Dermis microvascular lymphatic vessel endothelial cell (primary cell): ENCODE results near the gene SLITRK1. TPM values are rescaled to one million over a fixed set of nuclear protein-coding genes. Genes with fewer than 3 reads are reported as not detected.
A peak's percentile ranks its signal among the peaks of the same experiment; 100 is the strongest.

Experiments used
- DNase-seq, 2 donors: peaks; one replicate each; pipeline versions ENCODE4 v3.0.0 to v3.0.0-alpha.2; 2010; ENCODE audit warnings: low read depth in 2 of 2
- total RNA-seq: library from RNA; depleted of rRNA; stranded (reverse); fragments of >200 nt; gene quantifications from 2 replicates; pipeline ENCODE4 v1.2.1, GENCODE V29; 2014

The SLITRK1 gene
- total RNA-seq = not detected in 2 replicates

GRCh38 chr13:83881917-83882605 lies at the start of gene SLITRK1:
Gene SLITRK1 (minus strand): TSS chr13:83882474. CDS start chr13:83881507, 967 bp downstream.
- peak in 1 of 2 donors; percentile 2 for DNase-seq

GRCh38 chr13:83929157-83929556 lies 46.9 kb upstream of the SLITRK1 start:
- DNase-seq = no peak

DNA sequence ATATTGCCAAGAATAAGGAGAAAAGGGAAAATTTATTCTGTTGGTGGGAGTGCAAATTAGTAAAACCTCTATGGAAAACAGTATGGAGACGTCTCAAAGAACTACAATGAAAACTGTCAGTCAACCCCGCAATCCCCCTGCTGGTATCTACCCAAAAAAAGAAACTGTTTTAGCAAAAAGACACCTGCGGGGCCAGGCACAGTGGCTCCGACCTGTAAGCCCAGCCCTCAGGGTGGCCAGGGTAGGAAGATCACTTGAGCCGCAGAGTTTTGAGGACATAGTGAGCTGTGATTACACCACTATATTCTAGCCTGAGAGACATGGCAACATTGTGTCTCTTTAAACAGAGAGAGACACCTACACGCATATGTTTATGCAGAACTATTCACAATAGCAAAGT lies 37.5 kb upstream of the SLITRK1 start:
- no peak for DNase-seq

GRCh38 chr13:83914368-83914767 lies 32.1 kb upstream of the SLITRK1 start:
- no peak for DNase-seq

DNA sequence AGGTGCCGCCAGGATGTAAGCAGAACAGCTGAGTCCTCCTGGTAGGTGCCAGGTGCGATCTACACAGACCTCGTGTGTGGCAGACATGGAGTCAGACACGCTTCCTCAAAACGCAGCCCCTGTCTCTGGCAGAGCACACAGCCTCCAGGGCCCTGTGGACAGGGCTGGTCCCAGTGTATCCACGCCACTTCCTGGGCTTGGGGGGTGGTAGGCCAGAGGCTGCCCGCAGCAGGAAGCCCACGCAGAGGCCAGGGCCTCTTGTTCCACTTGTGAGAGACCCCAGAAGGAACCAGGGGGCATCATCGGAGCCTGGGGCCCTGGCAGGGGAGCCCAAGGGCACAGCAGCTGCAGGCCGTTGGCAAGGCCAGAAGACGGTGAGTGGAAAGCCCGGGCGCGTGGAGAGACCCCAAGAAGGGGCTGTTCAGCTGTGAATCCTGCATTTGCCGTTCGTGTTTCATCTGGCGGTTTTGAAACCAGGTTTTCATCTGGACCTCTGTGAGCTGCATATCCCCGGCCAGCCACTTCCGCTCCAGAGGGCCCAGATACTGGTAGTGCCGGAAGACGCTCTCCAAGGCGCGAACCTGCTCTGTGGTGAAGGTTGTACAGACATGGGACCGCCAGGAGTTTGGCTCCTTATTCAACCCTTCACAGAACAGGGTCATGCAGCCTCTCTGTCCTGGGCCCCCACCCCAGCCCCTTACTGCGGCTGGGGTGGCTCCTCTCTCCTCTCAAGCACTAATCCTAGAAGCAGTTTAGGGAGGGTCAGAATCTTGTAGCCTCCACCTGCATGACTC lies 25.1 kb upstream of the SLITRK1 start:
- no peak for DNase-seq

GRCh38 chr13:83906240-83906820 lies 24.1 kb upstream of the SLITRK1 start:
- no peak for DNase-seq

DNA sequence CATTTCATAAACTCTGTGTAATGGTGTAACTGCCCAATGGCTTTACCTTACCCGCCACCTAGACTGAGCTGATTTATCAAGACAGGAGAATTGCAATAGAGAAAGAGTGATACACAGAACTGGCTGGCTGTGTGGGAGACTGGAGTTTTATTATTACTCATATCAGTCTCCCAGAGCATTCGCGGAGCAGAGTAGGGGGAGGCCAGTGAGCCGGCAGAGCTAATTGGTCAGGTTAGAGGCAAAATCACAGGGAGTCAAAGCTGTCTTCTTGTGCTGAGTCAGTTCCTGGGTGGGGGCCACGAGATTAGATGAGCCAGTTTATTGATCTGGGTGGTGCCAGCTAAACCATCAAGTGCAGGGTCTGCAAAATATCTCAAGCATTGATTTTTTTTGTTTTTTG lies 23.4 kb upstream of the SLITRK1 start:
- no peak for DNase-seq

GRCh38 chr13:83895994-83896580 lies 13.8 kb upstream of the SLITRK1 start:
- DNase-seq = no peak

- no peak for DNase-seq
Measured at GRCh38 chr13:83890358-83890757, 8.1 kb upstream of the SLITRK1 start.

GRCh38 chr13:83884141-83884540 lies 1.9 kb upstream of the SLITRK1 start:
- DNase-seq = no peak

GRCh38 chr13:83883061-83883523 lies 818 bp upstream of the SLITRK1 start:
- DNase-seq = no peak

DNA sequence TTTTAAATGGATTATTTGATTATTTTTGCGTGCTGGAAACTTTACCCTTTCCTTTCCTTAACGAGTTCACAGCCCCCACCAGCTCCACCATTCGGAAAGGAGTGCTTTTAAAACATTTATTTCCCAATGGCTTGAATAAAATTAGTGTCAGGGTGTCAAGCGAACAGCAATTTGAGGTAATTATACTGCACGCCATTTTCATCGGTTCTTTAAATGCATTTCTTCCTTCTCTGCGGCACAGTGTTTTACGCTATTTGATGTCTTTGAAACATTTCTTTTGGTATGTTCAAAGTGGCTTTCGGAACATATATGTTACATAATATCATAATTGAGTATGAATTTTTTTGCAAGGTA lies 309 bp upstream of the SLITRK1 start:
- DNase-seq = no peak

DNA sequence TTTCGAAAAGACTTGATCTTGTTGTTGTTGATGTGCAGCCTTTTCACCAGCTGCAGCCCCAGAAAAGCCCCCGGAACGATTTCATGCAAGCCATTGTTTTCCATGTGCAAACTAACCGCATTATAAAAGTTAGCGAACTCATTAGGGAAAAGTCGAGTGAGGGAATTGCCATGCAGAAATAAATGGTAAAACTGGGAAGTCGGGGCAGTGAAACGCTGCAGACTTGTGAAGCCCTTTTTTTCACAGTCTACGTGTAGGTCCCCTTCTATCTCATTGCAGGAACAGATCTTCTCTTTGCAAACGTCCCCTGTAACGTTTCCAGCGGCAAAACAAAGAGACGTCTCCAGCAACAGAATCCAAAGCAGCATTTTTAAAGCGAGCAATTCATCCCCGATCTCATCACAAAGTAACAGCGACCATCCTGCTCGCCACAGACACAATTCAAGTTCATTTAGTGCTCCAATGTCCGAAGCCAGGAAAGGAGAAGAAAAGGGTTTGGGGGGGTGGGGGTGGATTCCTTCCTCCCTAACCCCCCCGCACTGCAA lies 1.1 kb downstream of the SLITRK1 start:
- DNase-seq = no peak

GRCh38 chr13:83880275-83881139 lies 1.8 kb downstream of the SLITRK1 start:
- no peak for DNase-seq

DNA sequence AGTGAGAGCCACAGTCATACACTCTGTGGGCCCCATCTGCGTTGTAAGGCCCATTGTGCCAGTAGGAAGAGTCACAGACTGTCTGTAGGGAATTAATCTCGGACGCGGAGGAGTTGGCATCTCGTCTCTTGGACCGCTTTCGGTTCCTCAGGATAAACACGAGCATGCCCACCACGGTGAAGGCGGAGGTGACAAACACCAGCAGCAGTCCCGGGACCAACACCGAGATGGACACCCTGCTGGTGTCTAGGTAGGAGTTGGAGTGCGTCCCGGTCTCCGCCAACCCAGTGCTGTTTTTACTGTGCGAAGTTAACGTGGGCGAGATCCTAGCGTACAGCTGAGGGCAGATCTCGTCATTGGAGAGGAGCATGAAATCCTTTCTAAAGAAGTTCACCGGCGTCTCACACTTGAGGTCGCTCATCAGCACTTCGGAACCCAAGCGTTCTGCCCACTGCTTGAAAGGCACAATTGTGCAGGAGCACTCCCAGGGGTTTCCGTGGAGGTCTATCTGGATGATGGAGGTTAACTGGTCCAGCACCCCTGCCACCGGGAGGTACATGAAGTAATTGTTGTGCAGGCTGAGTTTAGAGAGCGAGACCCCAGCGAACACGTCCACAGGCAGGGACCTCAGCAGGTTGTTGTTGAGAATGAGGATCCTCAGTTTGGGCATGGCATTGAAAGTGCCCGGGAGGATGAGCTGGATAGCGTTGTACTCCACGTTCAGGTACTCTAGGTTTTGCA lies 2.7 kb downstream of the SLITRK1 start:
- DNase-seq = no peak

- no peak for DNase-seq
Measured at GRCh38 chr13:83878691-83879430, 3.4 kb downstream of the SLITRK1 start.

DNA sequence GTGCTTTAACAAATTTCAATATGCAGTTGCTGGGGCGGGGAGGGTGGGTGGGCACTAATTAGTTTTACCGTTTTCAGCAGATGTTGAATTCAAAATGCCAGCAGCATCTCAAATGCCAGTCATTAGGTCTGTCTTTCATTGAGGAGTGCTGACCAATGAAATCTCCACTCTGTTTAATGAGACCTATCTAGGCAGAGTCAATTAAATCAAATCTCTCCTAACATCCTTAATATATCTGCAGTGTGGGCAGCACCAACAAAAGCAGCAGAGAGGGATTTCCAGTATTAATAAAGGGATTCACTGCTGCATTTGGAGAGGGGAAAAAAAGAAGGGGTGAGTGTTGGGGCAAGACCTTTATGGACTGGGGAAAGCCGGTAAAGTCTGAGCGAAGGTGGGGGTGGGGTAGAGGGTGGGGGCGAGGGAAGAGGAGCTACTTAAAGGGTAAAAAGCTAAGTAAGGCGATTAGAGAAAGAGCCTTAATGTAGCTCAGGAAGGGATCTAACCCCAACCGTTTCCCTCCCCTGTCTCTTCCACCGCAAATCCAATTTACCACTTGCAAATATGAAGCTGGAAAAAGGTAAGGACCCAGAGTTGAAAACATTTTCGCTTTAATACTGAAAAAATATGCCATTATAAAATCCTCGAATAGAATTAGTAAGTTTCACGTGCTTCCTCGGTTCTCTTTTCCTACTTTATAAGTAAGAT lies 4.5 kb downstream of the SLITRK1 start:
- DNase-seq = no peak

DNA sequence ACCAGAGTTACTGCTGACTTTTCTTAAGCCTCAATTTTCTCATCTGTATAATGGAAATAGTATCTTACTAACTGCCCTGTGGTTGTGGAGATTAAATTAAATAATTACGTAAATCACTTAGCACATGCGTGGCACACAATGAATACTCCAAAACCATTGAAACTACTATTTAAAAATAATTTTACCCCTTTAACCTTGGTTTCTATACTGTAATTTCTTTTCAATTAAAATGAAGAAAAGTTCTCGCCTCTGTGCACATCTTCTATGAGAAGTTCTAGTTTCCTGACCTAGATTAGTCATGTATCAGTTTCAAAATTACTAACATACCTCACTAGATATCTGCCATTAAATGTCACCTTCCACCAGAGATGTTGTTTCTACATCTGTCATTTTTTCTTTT lies 5.7 kb downstream of the SLITRK1 start:
- no peak for DNase-seq

- no peak for DNase-seq
Measured at GRCh38 chr13:83867708-83868107, 14.6 kb downstream of the SLITRK1 start.
